Skeletal muscle tissue (tissue), 4 donors: ENCODE measurements around the gene USP2. TPM values are rescaled to one million over a fixed set of nuclear protein-coding genes. Genes with fewer than 3 reads are reported as not detected.

Experiments
- H3K27ac ChIP-seq: one replicate; pipeline ENCODE4 v1.7.0; 2013; ENCODE audit warnings: mild to moderate bottlenecking, low read depth, low read length, inconsistent platforms
- H3K27me3 ChIP-seq, 3 donors: one replicate each; pipeline ENCODE4 v1.7.0; 2013; ENCODE audit warnings: low read length in 3 of 3; ENCODE audit not compliant: control insufficient read depth in 3 of 3, insufficient read depth in 3 of 3
- H3K36me3 ChIP-seq, 3 donors: one replicate each; pipeline ENCODE4 v1.7.0; 2013; ENCODE audit warnings: low read length in 3 of 3; ENCODE audit not compliant: control insufficient read depth in 3 of 3, insufficient read depth in 3 of 3
- H3K4me1 ChIP-seq, 3 donors: one replicate each; pipeline ENCODE4 v1.7.0; 2013; ENCODE audit warnings: low read length in 3 of 3, mild to moderate bottlenecking in 3 of 3; ENCODE audit not compliant: control insufficient read depth in 3 of 3, insufficient read depth in 3 of 3
- H3K4me3 ChIP-seq, 3 donors: one replicate each; pipeline ENCODE4 v1.7.0; 2013; ENCODE audit warnings: low read length in 3 of 3
- H3K9ac ChIP-seq, 3 donors: one replicate each; pipeline ENCODE4 v1.7.0; 2013; ENCODE audit warnings: low read length in 3 of 3, mild to moderate bottlenecking in 3 of 3, moderate library complexity in 2 of 3, low read depth in 1 of 3
- H3K9me3 ChIP-seq, 3 donors: one replicate each; pipeline ENCODE4 v1.7.0; 2013; ENCODE audit warnings: low read length in 3 of 3; ENCODE audit not compliant: control insufficient read depth in 3 of 3
- total RNA-seq: library from RNA; depleted of rRNA; stranded (reverse); fragments of >200 nt; gene quantifications from one replicate; pipeline ENCODE4 v1.2.3, GENCODE V29; 2014
- donor health status: Osteomylitis.

Gene USP2
- total RNA-seq, 1 donor from 2014 or later, result 8.9 TPM

DNA sequence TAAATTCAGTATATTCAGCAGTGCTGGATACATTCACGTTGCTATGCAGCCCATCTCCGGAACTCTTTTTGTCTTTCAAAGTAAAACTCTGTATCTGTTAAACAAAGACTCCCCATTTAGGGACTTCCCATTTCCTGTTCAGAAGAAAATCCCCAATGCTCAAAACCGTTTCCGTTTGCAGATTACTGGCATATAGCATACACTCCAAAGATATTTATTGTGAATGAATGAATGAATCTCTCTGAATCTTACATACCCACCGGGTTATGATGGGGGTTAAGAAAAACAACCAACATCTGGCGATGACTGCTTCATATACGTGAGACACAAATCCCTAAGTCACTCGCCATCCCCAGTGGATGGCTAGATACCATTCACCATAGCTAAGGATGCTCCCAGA, 39.9 kb upstream of the USP2 start:
- peaks cover 42 to 61% (median 50%) of the 10 kb centered on the region in 3 donors for H3K27me3 ChIP-seq
- H3K27ac ChIP-seq, result no peak overlapping the region
- H3K4me3 ChIP-seq, result peak overlapping the region in 2 of 3 donors; percentile 56 to 62
- no peaks in the 10 kb centered on the region for H3K36me3 ChIP-seq
- no peak overlapping the region for H3K9ac ChIP-seq
- H3K4me1 ChIP-seq, result peaks cover 13 to 23% (median 17%) of the 10 kb centered on the region in 3 donors
- no peaks in the 10 kb centered on the region for H3K9me3 ChIP-seq

- H3K9me3 ChIP-seq, result no peaks in the 10 kb centered on the region
- no peak overlapping the region for H3K4me3 ChIP-seq
- H3K4me1 ChIP-seq, result peaks cover 13 to 23% (median 17%) of the 10 kb centered on the region in 3 donors
- no peak overlapping the region for H3K27ac ChIP-seq
- H3K36me3 ChIP-seq, result no peaks in the 10 kb centered on the region
- H3K9ac ChIP-seq, result no peak overlapping the region
- peaks cover 42 to 61% (median 50%) of the 10 kb centered on the region in 3 donors for H3K27me3 ChIP-seq
Measured at GRCh38 chr11:119420631-119421030, 39.1 kb upstream of the USP2 start.

DNA sequence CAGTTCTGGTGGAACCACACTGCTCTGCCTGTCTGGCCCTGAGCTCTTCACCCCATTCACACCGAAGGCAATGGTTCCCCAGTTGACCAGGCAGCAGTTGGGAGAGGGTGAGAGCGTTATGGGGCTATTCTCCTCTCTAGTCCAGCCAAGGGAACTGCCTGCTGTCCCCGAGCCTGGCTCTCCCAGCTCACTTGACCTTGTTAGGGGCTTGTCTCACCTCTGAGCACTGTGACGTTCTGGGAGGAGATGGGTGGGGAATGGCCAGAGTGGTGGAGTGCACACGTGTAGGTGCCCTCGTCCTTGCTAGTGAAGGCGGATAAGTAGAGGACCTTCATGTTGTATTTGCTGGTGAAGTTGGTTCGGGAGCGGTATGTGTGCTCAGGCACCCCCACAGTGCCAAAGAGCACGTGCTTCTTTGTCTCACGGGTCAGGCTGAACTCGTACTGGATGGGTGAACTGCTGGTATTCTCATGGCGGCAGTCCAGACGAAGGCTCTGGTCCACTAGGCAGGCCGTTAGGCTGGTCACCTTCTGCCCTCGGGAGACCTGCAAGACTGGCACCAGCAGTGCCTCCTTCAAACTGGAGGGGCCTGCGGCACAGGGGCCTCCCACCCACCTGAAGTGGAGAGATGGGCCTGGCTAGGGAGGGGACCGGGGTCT, 38.5 kb upstream of the USP2 start:
- Histone ChIP-seq H3K4me3 (no peak overlapping the region), H3K27me3 (peaks cover 42 to 59% (median 50%) of the 10 kb centered on the region in 3 donors), H3K4me1 (peaks cover 13 to 23% (median 17%) of the 10 kb centered on the region in 3 donors), H3K9ac (peak overlapping the region in 1 of 3 donors; percentile 25), H3K27ac (no peak overlapping the region), H3K9me3 (no peaks in the 10 kb centered on the region), H3K36me3 (no peaks in the 10 kb centered on the region)

GRCh38 chr11:119419246-119419645, 37.8 kb upstream of the USP2 start:
- Histone ChIP-seq H3K27ac (no peak overlapping the region), H3K27me3 (peaks cover 42 to 54% (median 44%) of the 10 kb centered on the region in 3 donors)

DNA sequence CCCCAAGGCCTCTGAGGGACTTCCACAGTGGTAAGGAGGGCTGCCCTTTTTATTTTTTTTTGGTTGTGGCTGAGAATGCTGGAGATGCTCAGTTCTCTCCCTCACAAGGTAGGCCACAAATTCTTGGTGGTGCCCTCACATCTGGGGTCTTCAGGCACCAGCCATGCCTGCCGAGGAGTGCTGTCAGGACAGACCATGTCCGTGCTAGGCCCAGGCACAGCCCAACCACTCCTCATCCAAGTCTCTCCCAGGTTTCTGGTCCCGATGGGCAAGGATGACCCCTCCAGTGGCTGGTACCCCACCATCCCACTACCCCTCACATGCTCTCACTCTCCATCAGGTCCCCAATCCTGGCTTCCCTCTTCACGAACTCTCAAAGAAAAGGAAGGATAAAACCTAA, 37.3 kb upstream of the USP2 start:
- peaks cover 13 to 23% (median 17%) of the 10 kb centered on the region in 3 donors for H3K4me1 ChIP-seq
- no peaks in the 10 kb centered on the region for H3K36me3 ChIP-seq
- no peak overlapping the region for H3K4me3 ChIP-seq
- no peaks in the 10 kb centered on the region for H3K9me3 ChIP-seq
- H3K9ac ChIP-seq, result no peak overlapping the region
- no peak overlapping the region for H3K27ac ChIP-seq
- H3K27me3 ChIP-seq, result peaks cover 39 to 49% (median 40%) of the 10 kb centered on the region in 3 donors

More at GRCh38 chr11:119419246-119419645, 37.8 kb upstream of the USP2 start:
- H3K9me3 ChIP-seq, result no peaks in the 10 kb centered on the region
- no peak overlapping the region for H3K4me3 ChIP-seq
- H3K36me3 ChIP-seq, result no peaks in the 10 kb centered on the region
- H3K9ac ChIP-seq, result no peak overlapping the region
- peaks cover 13 to 23% (median 17%) of the 10 kb centered on the region in 3 donors for H3K4me1 ChIP-seq

DNA sequence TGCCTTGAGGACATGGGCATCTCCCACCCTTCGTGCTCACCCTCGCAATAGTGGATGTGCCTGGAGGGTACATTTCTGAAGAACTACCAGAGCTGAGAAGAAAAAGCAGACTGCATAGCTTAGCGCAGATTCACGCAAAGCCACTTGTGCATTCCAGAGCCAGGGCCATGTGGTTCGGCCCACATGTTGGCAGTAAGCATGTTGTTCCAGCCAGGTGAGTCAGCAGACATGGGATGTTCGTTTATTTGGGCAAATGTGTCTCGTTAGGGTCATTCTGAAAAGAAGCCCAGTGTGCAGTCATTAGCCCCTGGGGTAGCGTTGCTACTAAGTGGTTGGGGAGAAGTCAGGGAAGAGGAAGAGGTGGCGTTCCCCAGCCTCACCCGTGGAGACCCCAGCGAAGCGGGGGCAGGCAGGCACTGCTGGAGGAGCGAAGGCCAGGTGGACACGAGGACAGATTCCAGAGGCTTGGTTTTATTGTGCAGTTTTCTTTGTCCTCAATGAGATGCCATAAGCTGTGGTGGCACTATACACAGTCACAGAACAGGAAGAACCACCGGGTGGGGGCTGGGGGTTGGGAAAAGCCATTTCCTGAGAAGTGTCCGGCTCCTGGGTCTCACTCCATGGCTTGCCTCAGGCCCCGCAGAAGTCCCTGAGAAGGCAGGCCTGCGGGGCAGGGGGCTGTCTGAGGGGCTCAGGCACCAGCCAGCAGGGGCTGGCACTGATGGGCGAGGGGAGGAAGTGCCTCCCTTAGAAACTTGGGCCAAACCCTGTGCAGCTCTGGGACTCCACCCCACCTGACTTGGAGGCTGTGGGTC, 36.4 kb upstream of the USP2 start:
- H3K27me3 ChIP-seq, result peaks cover 33 to 42% (median 35%) of the 10 kb centered on the region in 3 donors
- peaks cover 13 to 23% (median 16%) of the 10 kb centered on the region in 3 donors for H3K4me1 ChIP-seq
- H3K9ac ChIP-seq, result no peak overlapping the region
- H3K36me3 ChIP-seq, result no peaks in the 10 kb centered on the region
- H3K9me3 ChIP-seq, result no peaks in the 10 kb centered on the region
- H3K27ac ChIP-seq, result no peak overlapping the region
- H3K4me3 ChIP-seq, result no peak overlapping the region

DNA sequence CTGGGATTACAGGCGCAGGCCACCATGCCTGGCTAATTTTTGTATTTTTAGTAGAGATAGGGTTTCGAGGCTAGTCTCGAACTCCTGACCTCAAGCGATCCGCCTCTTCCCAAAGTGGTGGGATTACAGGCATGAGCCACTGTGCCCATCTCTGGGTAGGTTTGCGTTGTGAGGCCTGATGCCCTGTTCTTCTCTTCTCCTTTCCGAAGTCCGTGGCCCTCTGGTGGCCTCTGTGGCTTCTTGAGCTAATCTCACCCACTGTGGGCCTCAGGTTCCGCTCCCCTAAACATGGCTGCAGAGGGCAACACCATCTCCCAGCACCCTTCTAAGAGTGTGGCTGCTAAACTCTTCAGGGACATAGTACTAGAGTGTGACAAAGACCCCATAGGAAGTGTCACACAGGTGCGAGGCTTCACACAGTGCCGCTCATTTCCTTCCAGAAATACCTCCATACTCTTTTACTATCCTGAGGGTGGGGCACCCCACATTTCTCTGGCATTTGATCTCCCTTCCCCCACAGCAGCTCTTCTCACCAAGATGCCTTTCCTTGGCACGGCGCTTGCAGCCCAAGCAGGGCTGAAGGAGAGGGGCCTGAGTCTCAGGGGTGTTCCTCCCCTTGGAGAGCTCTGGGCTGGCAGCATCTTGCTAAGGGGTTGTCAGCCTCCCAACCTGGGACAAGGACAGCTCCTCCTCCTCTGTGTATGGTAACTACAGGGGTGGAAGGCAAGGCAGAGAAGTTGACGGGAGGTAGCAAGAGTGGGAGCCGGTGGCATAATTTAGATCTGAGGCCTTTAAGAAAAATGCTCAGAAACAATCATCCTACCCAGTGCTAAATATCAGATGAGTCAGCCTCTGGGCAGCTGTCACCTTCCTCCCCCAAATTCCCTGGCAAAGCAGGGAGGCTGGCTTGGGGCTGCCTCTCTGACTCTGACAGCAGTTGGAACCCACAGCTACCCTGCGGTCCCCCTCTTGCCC, 35.4 kb upstream of the USP2 start:
- no peaks in the 10 kb centered on the region for H3K9me3 ChIP-seq
- H3K27me3 ChIP-seq, result peaks cover 23 to 32% (median 25%) of the 10 kb centered on the region in 3 donors
- no peak overlapping the region for H3K27ac ChIP-seq
- H3K36me3 ChIP-seq, result no peaks in the 10 kb centered on the region
- no peak overlapping the region for H3K4me3 ChIP-seq
- H3K4me1 ChIP-seq, result peaks cover 7 to 14% (median 12%) of the 10 kb centered on the region in 3 donors
- H3K9ac ChIP-seq, result no peak overlapping the region

DNA sequence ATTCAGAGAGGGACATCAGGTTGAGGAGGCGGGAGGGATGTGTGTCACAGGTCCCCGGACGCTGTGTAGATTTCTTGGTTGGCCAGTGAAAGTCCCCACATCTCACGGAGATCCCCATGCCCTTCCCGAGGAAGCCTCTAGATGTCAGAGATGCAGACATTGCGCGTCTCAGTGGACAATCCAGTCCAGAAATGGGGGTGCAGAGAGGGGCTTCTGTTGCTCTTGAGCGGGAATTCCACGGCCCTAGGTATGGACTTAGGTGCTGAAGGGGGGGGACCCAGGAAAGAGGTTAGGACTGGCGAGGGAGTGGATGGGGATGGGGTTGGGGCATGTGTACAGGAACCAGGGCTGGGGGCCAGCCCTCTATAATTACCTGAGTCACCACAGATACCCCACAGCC, 34.5 kb upstream of the USP2 start:
- Histone ChIP-seq H3K4me3 (no peak overlapping the region), H3K27ac (no peak overlapping the region), H3K9me3 (no peaks in the 10 kb centered on the region), H3K36me3 (no peaks in the 10 kb centered on the region), H3K9ac (no peak overlapping the region), H3K4me1 (peaks cover 0 to 9% (median 6%) of the 10 kb centered on the region in 3 donors), H3K27me3 (peaks cover 14 to 24% (median 19%) of the 10 kb centered on the region in 3 donors)

GRCh38 chr11:119415517-119415916, 34.0 kb upstream of the USP2 start:
- no peaks in the 10 kb centered on the region for H3K36me3 ChIP-seq
- no peak overlapping the region for H3K27ac ChIP-seq
- H3K27me3 ChIP-seq, result peaks cover 10 to 20% (median 15%) of the 10 kb centered on the region in 3 donors
- H3K4me3 ChIP-seq, result no peak overlapping the region
- H3K9me3 ChIP-seq, result no peaks in the 10 kb centered on the region
- H3K9ac ChIP-seq, result no peak overlapping the region
- peaks cover 0 to 9% (median 4%) of the 10 kb centered on the region in 3 donors for H3K4me1 ChIP-seq
